NCI-H1436 treated with DMSO at 0.1 percent for 48 hours (cell line): Measurements from ENCODE around the gene VGF.

ENCODE experiments used
- DNase-seq: peaks from one replicate; lab custom pipeline; 2025; lab: John Stamatoyannopoulos, UW

Gene VGF

DNA sequence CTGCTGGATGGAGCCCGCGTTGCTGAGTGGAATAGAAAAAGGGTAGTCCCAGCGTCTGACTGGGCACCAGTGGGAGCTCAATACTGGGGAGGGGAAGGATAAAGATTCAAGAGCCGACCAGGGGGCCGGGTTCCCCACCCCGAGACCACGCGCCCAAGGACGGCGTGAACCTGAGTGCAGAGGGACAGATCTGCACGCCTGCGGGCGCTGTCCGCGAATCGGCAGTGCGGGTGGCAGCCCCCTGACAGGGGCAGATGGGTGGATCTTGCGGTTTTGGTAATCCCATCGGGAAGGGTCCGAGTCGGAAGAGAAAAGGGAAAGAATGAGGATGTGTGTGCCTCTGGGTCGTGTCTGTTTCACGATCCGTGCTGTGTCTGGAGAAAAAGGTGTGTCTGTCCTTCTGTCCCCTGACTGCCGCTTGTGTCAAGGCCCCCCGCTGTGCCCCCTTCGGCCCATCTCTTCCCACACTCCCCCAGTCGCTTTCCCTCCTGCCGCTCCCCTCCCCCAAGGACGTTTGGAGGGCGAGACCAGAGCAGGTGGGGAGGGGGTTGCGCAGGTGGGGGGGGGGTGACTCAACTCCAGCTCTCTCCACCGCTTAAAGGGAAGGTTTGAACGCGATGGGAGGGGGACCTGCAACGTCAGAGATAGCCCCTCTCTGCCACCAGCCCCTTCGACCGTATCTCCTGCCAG, 734 bp upstream of the VGF start:
- DNase-seq, result no peak

DNA sequence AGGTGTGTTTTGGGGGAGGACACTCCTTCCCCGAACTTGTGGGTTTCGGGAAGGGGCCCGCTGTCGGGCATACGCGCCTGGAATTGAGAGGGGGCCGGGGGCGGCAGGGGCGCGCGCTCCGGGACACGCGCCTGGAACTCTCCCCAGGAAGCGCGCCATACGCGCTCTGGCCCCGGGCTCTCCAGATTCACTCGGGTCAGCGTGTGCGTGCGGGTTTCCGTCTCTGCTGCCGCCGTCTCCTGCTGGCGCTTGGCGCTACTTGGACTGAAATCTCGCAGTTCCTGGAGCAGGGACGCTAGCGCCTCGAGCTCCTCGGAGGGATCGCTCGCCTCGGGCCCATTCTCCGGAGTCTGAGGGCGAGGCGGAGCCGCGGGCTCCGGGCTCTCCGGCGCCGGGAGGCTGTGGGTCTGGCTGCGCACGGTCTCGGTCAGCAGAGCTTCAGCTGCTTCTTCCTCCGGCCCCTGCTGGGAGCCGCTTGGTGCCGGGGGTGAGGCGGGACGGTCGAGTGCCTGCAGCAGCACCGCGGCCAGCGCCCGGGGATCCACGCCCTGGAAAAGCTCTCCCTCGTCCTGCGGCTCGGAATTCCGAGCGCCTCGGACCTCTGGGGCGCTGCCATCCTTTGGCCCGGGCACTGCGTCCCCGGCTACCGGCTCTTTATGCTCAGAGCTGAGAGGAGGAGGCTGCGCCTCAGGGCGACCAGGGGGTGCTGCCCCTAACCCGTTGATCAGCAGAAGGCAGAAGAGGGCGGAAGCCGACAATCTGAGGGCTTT, 1.1 kb downstream of the VGF start:
- no peak for DNase-seq

DNA sequence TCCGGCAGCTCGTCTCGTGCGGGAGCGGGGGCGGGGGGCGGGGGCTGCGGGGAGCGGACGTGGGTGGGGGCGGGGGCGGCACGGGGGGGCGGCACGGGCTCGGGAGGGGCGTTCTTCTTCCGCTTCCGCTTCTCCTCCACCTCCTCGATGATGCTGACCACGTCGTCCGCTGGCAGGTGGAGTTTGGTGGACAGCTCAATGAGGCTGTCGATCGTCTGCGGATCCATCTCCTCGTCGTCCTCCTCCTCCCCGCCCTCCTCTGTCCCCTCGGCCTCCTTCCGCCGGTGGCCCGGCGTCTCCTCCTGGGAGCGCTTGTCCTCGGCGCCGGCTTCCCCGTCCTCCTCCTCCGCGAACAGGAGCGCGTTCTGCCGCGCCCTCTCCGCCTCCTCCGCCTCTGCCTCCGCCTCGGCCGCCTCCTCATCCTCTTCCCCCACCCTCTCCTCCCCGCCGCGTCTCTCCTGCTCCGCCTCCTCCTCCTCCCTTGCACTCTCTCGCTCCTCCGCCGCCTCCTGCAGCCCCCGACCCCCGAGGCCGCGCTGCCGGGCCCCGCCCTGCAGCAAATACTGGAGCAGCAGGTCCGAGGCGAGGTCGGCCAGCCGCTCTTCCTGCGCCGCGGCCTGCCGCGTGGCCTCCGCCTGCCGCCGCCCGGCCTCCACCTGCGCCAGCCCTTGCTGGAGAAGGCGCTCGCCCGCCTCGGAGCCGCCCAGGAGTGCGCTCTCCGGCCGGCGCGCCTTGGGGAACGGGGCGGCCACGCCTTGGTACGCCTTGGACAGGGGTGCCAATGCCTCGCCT, 1.9 kb downstream of the VGF start:
- DNase-seq, result no peak

DNA sequence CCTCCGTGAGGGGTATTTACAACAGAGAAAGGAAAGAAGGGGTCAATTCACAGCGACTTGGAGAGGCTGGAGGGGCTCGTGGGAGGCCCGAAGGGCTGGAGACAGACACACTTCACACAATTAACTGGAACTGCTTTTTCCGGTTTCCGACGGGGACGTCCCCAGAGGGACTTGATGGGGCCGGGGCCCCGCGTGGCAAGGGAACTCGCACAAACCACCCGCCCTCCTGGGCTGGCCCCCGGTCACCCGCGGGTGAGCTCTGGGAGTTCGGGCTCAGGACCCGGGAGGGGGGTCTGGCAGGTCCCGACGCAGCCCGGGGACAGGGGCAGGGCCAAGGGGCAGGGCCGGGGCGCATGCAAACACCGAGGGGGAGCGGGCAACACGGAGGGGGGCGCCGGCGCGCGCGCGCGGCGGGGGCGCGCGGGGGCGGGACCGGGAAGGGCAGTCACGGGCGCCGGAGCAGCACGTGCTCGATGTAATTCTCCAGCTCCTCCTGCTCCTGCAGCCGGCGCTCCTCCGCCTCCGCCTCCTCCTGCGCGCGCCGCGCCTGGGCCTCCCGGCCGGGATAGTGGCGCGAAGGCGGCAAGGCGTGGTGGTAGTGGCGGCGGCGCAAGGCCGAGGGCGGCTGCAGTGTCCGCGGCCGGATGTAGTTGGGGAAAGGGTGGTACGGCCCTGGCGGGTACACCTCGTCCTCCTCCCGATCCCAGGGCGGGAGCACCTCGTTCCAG, 2.7 kb downstream of the VGF start:
- DNase-seq, result no peak

DNA sequence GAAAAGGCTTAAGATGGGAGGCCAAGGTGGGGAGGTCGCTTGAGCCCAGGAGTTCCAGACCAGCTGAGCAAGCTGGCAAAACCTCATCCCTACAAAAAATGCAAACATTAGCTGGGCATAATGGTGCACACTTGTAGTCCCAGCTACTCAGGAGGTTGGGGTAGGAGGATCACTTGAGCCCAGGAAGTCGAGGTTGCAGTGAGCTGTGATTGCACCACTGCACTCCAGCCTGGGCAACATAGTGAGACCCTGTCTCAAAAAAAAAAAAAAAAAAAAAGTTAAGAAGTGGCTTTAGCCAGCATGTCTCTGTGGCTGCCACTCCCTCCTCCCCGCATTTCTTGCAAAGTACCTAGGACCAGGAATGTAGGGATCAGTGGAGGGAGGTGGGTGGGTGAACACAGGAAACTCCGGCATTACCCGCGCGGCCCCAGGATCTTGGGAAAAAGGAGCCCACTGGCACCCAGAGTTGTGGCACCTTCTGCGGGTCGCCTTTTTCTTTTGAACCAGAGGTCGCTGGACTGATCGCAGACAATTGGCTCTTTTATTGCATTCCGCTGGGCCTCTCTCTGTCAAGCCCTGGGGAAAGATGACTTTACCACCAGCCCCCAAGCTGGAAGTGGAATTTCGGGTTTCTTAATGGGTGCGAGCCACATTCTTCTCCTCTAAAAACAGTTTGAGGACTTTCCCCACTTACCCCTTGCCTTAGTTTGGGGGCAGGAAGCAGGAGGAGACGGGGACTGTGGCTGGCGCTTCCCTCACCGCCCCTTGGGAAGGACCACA, 3.5 kb downstream of the VGF start:
- no peak for DNase-seq

DNA sequence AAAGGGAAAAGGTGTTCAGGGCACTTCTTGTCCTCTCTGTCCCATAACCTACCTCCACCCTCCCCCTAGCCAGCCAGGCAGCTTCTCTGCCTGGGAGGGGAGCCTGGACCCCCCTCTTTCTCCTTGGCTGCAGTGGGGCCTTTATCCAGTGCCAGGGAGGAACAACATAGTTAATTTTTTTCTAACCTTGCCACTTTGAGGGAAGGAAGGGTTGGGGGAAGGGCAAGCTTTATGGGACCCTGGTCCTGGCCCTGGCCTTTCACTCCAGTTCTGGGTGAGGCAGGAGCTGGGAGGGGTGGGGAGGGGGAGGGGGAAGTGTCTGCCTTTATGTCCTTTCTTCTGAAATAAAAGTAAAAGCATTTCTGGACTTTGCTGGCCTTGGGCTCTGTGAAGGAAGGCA, 4.5 kb downstream of the VGF start:
- no peak for DNase-seq

DNA sequence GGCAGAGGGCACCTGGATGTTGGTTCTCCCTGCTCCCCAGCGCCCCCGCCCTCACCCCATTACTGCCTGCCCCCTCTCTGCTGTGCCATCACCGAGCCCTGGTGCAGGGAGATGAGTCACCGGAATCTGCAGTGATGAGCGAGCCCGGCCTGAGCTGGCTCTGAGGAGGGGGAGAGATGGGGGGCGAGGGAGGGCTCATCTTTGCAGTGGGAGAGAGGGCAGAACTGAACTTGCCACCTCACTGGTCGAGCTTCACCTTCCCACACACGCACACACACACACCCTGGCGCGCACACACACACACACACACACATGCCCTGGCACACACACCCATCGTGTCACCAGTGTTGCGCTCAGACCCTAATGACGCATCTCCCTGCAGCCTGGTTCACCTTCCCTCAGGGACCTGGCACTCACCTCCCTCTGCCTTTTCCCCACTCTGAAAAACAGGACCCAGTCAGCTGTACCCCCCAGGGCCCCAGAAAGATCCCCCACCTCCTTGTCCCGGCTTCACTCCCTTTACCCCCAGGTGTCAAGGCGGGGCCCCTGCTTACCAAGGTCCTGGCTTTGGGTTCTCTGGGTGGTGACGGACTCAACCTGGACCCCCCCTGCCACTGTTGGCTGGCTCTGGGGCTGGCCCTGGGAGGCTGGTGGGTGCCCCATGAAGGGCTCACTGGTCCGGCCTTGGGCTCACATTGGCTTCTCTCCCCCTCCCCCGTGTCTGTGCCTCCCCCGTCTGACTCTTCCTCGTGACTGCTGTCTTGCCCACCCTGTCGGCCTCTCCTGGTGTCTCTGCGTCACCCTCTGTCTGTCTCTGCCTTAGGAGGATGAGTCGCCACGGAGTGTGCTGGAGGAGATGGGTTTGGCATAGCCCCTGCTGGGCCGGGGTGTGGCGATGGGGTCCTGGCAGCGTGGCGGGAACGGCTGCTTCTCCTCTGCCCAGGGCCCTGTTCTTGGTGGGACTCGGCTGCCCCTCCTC, 5.4 kb downstream of the VGF start:
- no peak for DNase-seq

DNA sequence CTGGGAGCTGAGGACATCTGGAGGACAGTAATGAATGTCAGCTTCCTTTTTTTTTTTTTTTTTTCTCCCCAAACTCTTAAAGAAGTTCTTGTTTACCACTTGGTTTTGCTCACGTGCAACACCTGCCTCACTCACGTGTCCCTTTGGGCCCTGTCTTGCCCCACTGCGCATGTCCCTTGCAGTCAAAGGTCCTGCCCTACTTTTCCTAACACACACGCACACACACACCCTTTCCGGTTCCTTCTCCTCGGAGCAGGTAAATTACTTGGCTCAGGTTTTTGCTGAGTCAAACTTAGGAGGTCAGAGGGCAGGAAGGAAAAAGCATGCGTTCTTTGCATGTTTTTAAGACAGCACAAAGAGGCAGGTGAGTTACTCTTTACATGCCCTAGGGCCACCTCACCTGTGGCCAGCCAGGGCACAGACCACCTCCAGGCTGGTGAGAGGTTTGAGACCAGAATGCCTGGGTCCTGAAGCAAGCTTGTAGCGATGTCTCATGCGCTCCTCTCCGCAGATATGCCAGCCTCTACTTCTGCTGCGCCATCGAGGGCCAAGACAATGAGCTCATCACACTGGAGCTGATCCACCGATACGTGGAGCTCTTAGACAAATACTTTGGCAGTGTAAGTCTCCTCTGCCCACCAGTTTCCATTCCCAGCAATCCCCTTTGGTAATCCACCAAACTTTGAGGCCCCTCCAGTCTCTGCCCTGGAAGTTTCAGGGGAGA, 8.3 kb downstream of the VGF start:
- DNase-seq, result no peak

DNA sequence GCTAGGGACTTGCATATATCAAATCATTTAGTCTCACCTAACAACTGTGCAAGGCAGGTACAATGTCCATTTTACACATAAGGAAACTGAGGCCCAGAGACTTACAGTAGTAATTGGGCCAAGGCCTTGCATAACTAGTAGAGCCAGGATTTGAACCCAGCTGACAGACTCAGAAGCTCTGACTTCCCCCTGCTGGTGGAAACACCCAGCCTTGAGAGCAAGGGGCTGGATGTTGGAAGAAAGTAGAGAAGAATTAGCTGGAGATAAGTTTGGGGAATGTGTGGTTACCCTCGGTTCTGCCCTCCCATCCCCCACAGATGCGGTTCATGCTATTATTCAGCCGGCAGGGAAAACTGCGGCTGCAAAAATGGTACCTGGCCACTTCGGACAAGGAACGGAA, 9.1 kb downstream of the VGF start:
- no peak for DNase-seq

DNA sequence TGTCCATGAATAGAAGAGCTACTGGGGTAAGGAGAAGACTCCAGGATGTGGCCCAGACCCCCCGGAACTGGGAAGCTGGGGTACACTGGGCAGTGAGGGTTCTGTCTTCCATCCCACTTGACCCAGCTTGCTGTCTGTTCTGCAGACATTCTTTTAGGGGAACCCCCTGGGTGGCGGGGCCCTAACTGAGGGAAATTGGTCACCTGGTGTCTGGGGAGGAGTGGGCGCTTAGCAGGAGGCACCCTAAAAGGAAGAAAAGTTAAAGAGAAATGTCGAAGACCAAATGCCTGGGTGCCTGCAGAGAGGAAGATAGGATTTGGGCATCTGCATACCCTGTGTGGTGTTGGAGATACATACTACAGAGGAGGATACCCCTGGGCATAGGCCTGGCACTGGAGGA, 10.1 kb downstream of the VGF start:
- DNase-seq, result no peak

DNA sequence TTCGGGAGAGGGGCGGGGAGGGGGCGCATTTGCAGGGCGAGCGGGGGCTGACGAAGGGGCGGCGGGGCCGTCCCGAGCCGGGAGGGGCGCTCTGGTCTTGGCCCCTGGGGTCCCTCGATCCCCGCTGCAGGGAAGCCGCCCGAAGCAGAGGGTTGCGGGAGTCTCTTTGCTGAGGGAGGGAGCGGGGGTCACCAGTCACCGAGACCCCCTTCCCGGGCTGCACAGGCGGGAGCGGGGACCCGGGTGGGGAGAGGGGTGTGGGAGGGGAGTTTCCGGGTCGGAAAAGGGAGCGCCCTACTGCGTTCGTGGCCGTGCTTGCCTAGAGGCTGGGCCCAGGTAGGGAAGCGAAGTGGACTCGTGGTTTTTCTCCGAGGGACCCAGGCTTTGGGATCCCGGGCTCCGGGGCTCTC, 10.7 kb downstream of the VGF start:
- no peak for DNase-seq

DNA sequence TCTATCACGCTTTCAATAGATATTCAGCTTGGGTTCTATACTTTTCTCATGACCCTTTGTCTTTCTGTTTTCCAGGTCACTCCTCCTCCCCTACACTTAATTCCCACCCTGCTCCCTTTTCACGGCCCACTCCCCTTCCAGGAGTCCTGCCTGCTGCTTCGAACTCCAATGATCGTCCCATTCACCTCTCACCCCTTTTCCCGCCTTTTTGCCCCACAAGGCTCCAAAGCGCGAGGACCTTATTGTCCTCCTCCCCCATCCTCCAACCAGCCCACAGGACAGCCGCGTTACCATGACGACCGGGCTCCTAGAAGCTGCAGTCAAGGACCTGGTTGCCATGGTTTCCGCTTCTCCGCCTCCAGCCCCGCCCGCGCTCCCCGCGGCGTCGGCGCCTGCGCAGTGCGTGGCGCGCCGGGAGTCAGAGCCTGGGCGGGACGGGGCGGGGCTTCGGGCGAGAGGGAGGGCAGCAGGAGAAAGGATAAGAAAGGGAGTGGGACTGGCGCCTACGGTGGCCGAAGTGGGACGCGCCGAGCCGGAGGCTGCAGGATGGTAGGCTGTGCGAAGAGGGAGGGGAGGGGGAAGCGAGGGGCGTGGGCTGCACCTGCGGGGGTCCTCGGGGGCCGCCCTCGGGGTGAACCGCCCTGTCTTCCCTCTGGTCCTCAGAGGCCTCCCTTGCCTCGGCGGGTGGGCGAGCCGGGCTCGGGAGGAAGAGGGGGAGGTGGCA, 11.2 kb downstream of the VGF start, which contains the start of gene AP1S1:
AP1S1 (plus strand) TSS at position 508 of the 724 bp plus-strand sequence; CDS start at position 547, 39 bp downstream.
- peak; percentile 94 for DNase-seq

DNA sequence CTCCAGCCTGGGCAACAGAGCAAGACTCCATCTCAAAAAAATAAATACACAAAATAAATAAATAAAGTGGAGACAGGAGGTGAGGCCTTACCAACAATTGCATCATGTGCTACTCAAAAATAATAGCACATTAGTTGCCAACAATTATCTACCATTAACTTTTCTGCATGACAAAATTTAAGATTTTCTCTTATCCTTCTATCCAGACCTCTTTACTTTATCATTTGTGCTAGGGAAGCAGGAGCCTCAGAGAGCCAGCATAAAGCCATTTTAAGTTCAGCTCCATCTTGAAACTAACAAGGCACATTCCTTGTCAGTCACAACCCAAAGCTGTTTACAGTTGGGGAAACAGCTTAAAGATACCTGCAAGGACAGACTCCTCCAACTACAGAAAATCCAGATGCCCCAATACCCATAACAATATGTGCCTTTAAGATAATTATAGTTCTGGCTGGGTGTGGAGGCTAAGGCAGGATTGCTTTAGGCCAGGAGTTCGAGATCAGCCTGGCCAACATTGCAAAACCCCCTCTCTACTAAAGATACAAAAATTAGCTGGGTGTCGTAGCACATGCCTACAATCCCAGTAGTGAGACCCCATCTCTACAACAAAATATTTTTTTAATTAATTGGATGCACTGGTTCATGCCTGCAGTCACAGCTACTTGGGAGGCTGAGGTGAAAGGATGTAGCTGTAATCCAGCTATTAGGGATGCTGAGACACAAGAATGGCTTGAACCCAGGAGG, 13.3 kb downstream of the VGF start:
- no peak for DNase-seq

DNA sequence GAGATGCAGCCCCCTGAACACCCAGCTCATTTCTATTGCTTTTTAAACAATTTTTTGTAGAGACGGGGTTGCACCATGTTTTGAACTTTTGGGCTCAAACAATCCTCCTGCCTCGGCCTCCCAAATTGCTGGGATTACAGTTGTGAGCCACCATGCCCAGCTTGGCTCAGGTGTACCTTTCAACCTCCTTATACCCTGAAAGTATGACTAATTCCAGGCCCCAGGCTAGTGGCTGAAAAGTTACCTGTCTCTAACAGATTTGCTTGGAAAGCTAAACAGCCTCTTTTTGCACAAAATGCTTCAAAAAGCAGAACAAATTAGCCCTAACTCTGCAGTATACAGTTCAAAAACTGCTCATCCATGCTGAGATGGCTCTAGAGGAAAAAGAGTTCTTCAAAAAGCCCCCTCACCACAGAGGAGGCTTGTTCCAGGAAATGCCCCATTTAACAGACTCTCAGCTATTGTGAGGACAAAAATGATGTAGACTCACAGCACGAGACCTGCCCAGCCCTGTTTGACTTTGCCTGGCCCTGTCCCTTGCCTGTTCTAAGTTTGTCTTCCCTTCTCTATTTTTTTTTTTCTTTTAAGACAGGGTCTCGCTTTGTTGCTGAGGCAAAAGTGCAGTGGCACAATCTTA, 24.5 kb downstream of the VGF start:
- DNase-seq, result no peak

DNA sequence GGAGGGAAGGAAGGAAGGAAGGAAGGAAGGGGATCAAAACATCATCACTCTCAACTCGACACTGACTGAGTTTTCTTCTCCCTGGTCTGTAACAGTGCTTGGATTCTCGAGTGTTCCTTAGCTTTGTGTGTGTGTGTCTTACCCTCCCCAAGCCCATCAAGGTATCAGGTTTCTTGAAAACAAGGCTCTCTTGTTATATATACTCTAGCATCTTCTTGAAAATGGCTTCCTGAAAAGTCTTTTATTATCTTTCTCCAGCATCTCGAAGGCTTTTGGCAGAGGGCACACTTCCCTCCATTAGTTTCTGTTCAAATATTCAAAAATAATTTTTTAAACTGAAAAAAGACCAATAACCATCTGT, 25.1 kb downstream of the VGF start:
- DNase-seq, result peak; percentile 18

DNA sequence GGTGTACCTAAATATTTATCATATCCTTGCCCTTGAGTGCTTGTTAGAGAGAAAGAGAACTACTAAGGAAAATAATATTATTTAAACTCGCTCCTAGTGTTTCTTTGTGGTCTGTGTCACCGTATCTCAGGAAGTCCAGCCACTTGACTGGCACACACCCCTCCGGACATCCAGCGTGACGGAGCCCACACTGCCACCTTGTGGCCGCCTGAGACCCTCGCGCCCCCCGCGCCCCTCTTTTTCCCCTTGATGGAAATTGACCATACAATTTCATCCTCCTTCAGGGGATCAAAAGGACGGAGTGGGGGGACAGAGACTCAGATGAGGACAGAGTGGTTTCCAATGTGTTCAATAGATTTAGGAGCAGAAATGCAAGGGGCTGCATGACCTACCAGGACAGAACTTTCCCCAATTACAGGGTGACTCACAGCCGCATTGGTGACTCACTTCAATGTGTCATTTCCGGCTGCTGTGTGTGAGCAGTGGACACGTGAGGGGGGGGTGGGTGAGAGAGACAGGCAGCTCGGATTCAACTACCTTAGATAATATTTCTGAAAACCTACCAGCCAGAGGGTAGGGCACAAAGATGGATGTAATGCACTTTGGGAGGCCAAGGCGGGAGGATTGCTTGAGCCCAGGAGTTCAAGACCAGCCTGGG, 27.0 kb downstream of the VGF start:
- DNase-seq, result peak; percentile 63

DNA sequence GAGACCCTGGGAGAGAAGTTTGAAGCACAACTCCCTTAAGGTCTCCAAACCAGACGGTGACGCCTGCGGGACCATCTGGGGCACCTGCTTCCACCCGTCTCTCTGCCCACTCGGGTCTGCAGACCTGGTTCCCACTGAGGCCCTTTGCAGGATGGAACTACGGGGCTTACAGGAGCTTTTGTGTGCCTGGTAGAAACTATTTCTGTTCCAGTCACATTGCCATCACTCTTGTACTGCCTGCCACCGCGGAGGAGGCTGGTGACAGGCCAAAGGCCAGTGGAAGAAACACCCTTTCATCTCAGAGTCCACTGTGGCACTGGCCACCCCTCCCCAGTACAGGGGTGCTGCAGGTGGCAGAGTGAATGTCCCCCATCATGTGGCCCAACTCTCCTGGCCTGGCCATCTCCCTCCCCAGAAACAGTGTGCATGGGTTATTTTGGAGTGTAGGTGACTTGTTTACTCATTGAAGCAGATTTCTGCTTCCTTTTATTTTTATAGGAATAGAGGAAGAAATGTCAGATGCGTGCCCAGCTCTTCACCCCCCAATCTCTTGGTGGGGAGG, 27.6 kb downstream of the VGF start:
- DNase-seq, result no peak
